ENCODE data around the gene LAMA5. TPM values are rescaled to one million over a fixed set of nuclear protein-coding genes. Genes with fewer than 3 reads are reported as not detected.

LAMA5 gene
- total and polyA plus RNA-seq, 2 experiments from 2014 or later, result 162 to 168 TPM

- Histone ChIP-seq H3K4me1 (ENCODE audit: low read depth) (peaks cover 9% of the 10 kb centered on the region), H3K36me3 (no peaks in the 10 kb centered on the region), H3K27me3 (no peaks in the 10 kb centered on the region), H3K9me3 (ENCODE audit: low read depth) (no peaks in the 10 kb centered on the region), H3K27ac (no peak overlapping the region), H3K4me3 (peak overlapping the region; percentile 75)
- DNase-seq (ENCODE audit: low read depth in 1 of 2, low spot score in 1 of 2), result no peak
- no peak for TF ChIP-seq CTCF (IDR thresholded peaks at IDR 0.05; ENCODE audit: low read depth, low read length)
Observed at GRCh38 chr20:62387933-62388635, 21.0 kb upstream of the LAMA5 start.

GRCh38 chr20:62387219-62387913, 20.3 kb upstream of the LAMA5 start:
- H3K9me3 ChIP-seq (ENCODE audit: low read depth), result no peaks in the 10 kb centered on the region
- H3K4me1 ChIP-seq (ENCODE audit: low read depth), result peaks cover 9% of the 10 kb centered on the region
- H3K27ac ChIP-seq, result peak overlapping the region; percentile 31
- peak overlapping the region; percentile 75 for H3K4me3 ChIP-seq
- TF ChIP-seq CTCF (IDR thresholded peaks at IDR 0.05; ENCODE audit: low read depth, low read length), result no peak
- H3K36me3 ChIP-seq, result no peaks in the 10 kb centered on the region
- no peak for DNase-seq (ENCODE audit: low read depth in 1 of 2, low spot score in 1 of 2)
- no peaks in the 10 kb centered on the region for H3K27me3 ChIP-seq

DNA sequence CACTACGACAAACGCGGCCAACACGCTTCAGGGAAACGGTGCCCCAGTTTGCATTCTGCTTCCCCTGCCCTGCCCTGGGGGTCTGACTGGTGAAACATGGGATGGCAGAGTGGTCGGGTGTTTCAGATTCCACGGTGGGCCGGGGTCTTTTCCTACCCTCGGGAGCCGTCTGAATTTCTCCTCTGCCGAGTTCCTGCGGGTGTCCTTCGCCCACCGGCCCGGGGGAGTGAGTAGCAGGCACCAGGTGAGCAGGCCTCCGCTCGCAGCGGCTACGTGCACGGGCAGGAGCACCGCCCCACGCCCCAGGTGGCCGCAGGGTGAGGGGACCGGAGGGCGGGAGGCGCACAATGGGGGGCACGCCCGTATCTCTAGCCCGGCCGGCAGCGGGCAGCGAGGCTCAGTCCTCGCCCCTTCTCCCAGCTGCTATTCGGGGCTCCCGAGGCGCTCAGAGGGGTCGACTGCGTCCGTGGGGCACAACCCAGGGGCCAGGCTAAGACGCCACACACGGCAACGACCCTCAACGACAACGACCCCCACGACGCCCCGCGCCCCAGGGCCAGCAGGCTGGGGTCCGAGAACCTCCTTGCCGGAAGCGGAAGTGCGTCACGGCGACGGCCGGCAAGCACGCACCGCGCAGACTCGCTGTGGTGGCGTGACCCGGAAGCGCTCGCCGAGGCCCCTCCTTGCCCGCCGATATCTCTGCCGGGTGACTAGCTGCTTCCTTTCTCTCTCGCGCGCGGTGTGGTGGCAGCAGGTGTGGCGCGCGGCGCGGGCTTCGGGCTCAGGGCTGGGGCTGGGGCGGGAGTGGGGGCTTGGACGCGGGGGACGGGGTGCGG, 19.5 kb upstream of the LAMA5 start, which contains the start of gene RPS21:
Gene RPS21 (plus strand): TSS at position 721 of the 836 bp plus-strand sequence. CDS start 236 bp downstream, outside the sequence.
- DNase-seq (ENCODE audit: low read depth in 1 of 2, low spot score in 1 of 2), result peak; percentile 92 to 95
- TF ChIP-seq CTCF (IDR thresholded peaks at IDR 0.05; ENCODE audit: low read depth, low read length), result no peak
- Histone ChIP-seq H3K4me3 (peak within 1 kb of the TSS; percentile 75), H3K27me3 (no peaks in the 10 kb centered on the region), H3K27ac (peak within 1 kb of the TSS; percentile 77), H3K36me3 (no peaks in the 10 kb centered on the region), H3K9me3 (ENCODE audit: low read depth) (no peaks in the 10 kb centered on the region), H3K4me1 (ENCODE audit: low read depth) (peaks cover 9% of the 10 kb centered on the region)

DNA sequence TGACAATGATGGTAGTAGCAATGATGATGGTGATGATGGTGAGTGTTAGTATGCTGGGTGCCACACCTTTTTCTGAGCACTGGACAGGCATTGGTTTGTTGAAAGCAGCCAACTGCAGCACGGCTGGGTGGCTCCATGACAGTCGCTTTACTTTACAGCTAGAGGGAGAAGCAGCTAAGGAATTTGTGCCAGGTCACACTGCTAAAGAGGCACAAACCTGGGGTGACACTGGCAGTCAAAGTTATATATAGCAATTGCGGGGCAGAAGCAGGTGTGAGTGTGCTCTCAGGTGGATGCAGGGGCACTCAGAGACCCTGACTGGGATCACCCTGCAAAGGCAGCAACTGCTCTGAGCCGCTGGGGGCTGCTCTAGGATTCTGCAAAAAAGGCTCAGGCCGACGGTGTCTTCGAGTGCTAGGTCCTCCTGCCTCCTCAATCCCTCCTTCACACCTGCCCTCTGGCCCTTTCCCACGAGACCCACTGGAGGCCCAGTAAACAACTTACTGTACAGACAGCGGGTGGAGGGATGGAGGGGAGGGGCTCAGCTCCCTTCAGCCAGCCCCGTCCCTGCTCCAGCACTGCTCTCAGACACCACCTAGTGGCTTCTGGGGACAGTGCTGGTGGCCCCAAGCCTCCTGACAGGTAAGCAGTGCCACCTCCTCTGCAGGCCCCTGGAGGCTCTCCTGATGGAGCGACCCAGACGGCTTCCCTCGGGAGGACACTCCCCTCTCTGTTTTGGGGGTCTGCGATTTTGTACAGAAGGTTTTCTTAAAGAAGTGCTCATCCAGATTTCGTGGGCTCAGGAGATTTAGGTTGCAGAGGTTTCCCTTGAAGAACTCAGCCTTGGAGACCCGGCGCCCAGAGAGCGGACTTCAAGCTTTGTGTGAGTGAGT, 15.4 kb upstream of the LAMA5 start:
- peak; percentile 75 to 87 for DNase-seq (ENCODE audit: low read depth in 1 of 2, low spot score in 1 of 2)
- no peak overlapping the region for H3K4me3 ChIP-seq
- peak; percentile 94 for TF ChIP-seq CTCF (IDR thresholded peaks at IDR 0.05; ENCODE audit: low read depth, low read length)
- H3K27ac ChIP-seq, result no peak overlapping the region
- peaks cover 4% of the 10 kb centered on the region for H3K4me1 ChIP-seq (ENCODE audit: low read depth)
- no peaks in the 10 kb centered on the region for H3K9me3 ChIP-seq (ENCODE audit: low read depth)
- no peaks in the 10 kb centered on the region for H3K36me3 ChIP-seq
- H3K27me3 ChIP-seq, result no peaks in the 10 kb centered on the region
